Tibial nerve (tissue), 3 donors: ENCODE measurements around the gene KDM4C.

Experiments used
- CTCF ChIP-seq, 5 experiments: fragments of 200-600 bp in 3 of 5; fragments of 450-650 bp in 2 of 5; sonication (generic) in 3 of 5; IDR thresholded peaks; one replicate each; pipeline ENCODE4 v1.5.1; 2016 to 2019; ENCODE audit warnings: antibody characterized with exemption in 5 of 5, mild to moderate bottlenecking in 3 of 5, moderate library complexity in 2 of 5
- POLR2A ChIP-seq, 2 donors: fragments of 450-650 bp; IDR thresholded peaks; one replicate each; pipeline ENCODE4 v1.6.1; 2017; ENCODE audit warnings: antibody characterized with exemption in 2 of 2, mild to moderate bottlenecking in 2 of 2, moderate library complexity in 2 of 2

GRCh38 chr9:7172154-7173115 lies 414.7 kb downstream of the KDM4C start:
- TF ChIP-seq CTCF (IDR thresholded peaks at IDR 0.05) (no peak), POLR2A (IDR thresholded peaks at IDR 0.05) (no peak)
